Mucosa of descending colon (tissue), 3 donors: ENCODE results near the gene PEDS1. TPM values are rescaled to one million over a fixed set of nuclear protein-coding genes. Genes with fewer than 3 reads are reported as not detected.

Experiments
- ATAC-seq: fragments of 200-7000 bp; cut with Tn5 transposase; one replicate; pipeline ENCODE4 v1.9.1; 2020; ENCODE audit warnings: mild to moderate bottlenecking, moderate library complexity
- DNase-seq, 3 donors: peaks; one replicate each; pipeline ENCODE4 v3.0.0-alpha.2; 2020
- H3K36me3 ChIP-seq: fragments of 200-600 bp; one replicate; pipeline ENCODE4 v1.8.0; 2021; ENCODE audit warnings: low read depth, mild to moderate bottlenecking
- H3K4me1 ChIP-seq: fragments of 200-600 bp; one replicate; pipeline ENCODE4 v1.8.0; 2021; ENCODE audit warnings: low read depth, mild to moderate bottlenecking
- H3K4me3 ChIP-seq: fragments of 200-600 bp; one replicate; pipeline ENCODE4 v1.8.0; 2021; ENCODE audit warnings: mild to moderate bottlenecking
- H3K9me3 ChIP-seq: fragments of 200-600 bp; one replicate; pipeline ENCODE4 v1.8.0; 2021; ENCODE audit warnings: mild to moderate bottlenecking
- CTCF ChIP-seq: fragments of 200-600 bp; IDR thresholded peaks from one replicate; pipeline ENCODE4 v1.8.0; 2022; ENCODE audit warnings: antibody characterized with exemption, mild to moderate bottlenecking
- intact Hi-C, 2 donors: fragments of 100-400 bp; cut with DNase I in 1 of 2; cut with micrococcal nuclease in 1 of 2; formaldehyde crosslinking; loops; one replicate each; pipeline versions ENCODE4 v1.11.0 to v1.11.1; 2022; cut with DNase I, micrococcal nuclease
- total RNA-seq, 3 donors: library from RNA; stranded (reverse); fragmentation: NEBNext Ultra II Directional in 2 of 3; extraction: Animal tissue kit (Norgen Biotek cat#: 25700) in 2 of 3; gene quantifications; one replicate each; pipeline versions ENCODE4 v1.2.1 to v1.2.4, GENCODE V29; 2021 to 2023
- donor health status: DM: no; HTN: no; CAD: no; lungs with moderate emphysema.
- donor health status: DM: no; HTN: no; CAD: no.
- donor health status: DM: no; HTN: yes; CAD: no.

Gene PEDS1
- total RNA-seq, 3 donors from 2014 or later = 21.2 to 34.3 (median 23.3) TPM

- ATAC-seq (peak; percentile 31), DNase-seq (peak; percentile 83 to 87 (median 84))
- intact Hi-C loops = loop anchor here in 1 of 2 donors (10.0 kb wide), 1 partner anchor 92 kb away; no protein-coding TSS in a partner anchor
- no peaks in the 10 kb centered on the region for H3K36me3 ChIP-seq
- no peaks in the 10 kb centered on the region for H3K9me3 ChIP-seq
- no peak for TF ChIP-seq CTCF
- H3K4me3 ChIP-seq = peak overlapping the region; percentile 63
- peaks cover 18% of the 10 kb centered on the region for H3K4me1 ChIP-seq
These were observed 39.1 kb upstream of the PEDS1 start for GRCh38 chr20:50192364-50193198.

- Histone ChIP-seq H3K9me3 (no peaks in the 10 kb centered on the region), H3K4me3 (peak overlapping the region; percentile 63), H3K36me3 (no peaks in the 10 kb centered on the region), H3K4me1 (peaks cover 18% of the 10 kb centered on the region)
- peak; percentile 58 to 80 (median 76) for DNase-seq
- intact Hi-C loops = loop anchor here in 1 of 2 donors (10.0 kb wide), 1 partner anchor 93 kb away; no protein-coding TSS in a partner anchor
- no peak for TF ChIP-seq CTCF
- ATAC-seq = peak; percentile 41
These were observed 38.2 kb upstream of the PEDS1 start for GRCh38 chr20:50191544-50192363.

GRCh38 chr20:50191065-50191543 lies 37.6 kb upstream of the PEDS1 start:
- DNase-seq (peak; percentile 79 to 86 (median 85)), ATAC-seq (peak; percentile 55)
- H3K36me3 ChIP-seq = no peaks in the 10 kb centered on the region
- H3K9me3 ChIP-seq = no peaks in the 10 kb centered on the region
- peak overlapping the region; percentile 63 for H3K4me3 ChIP-seq
- intact Hi-C loops = loop anchor here in 1 of 2 donors (10.0 kb wide), 1 partner anchor 94 kb away; no protein-coding TSS in a partner anchor
- H3K4me1 ChIP-seq = peaks cover 18% of the 10 kb centered on the region
- TF ChIP-seq CTCF = no peak

- Histone ChIP-seq H3K9me3 (no peaks in the 10 kb centered on the region), H3K36me3 (no peaks in the 10 kb centered on the region), H3K4me3 (peak within 1 kb of the TSS; percentile 63), H3K4me1 (peaks cover 18% of the 10 kb centered on the region)
- DNase-seq = peak; percentile 90 to 91 (median 91)
- intact Hi-C loops = loop anchor here in 1 of 2 donors (10.0 kb wide), 1 partner anchor 94 kb away; no protein-coding TSS in a partner anchor
- ATAC-seq = peak; percentile 76
- TF ChIP-seq CTCF = peak; percentile 45
These were observed 36.9 kb upstream of the PEDS1 start, which contains the start of gene CEBPB for GRCh38 chr20:50190251-50191064. Gene CEBPB (plus strand): TSS chr20:50190830. CDS start chr20:50191034, 204 bp downstream.
